DOHH2 (cell line): ENCODE measurements around the gene C6orf62.

Experiments
- EZH2phosphoT487 ChIP-seq: fragments of 200-600 bp; sonication (generic); IDR thresholded peaks from 2 replicates; pipeline ENCODE4 v1.6.1; 2017; ENCODE audit warnings: borderline replicate concordance, mild to moderate bottlenecking, antibody characterized with exemption, low read length, moderate library complexity, mixed read lengths
- TF ChIP-seq, protein P1 (sequence below): fragments of 200-600 bp; sonication (generic); IDR thresholded peaks from one replicate; pipeline ENCODE4 v1.5.1; 2014; ENCODE audit warnings: antibody characterized with exemption, mild to moderate bottlenecking, low read depth, low read length; ENCODE audit not compliant: poor library complexity, severe bottlenecking

DNA sequence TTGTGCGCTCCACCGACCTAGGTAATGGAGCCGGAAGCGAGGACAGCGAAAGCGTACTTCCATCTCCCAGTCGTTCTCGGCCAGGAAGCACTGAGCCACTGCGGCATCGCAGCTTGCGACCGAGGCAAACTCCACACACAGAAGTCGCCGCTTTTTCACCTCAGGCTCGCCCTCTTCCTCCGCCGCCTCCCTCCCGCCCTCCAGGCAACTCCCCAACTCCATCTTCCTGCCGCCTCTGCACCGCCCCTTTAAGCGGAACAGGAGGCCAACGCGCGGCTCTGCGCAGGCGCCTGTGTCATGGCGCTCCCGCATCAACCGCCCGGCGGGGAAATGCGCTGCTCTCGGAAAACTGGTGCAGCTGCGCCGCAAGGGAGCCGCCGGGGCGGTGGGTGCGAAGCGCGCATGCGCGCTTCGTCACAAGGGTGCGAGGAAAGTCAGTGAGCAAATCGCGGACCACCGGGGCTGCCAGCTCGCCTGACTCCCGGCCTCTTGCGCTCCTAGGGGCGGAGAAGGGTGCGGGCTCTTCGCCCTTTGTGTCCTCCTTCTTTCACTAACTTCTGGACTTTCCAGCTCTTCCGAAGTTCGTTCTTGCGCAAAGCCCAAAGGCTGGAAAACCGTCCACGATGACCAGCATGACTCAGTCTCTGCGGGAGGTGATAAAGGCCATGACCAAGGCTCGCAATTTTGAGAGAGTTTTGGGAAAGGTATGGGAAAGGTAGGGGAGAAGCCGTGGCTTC, 52.1 kb downstream of the C6orf62 start, which contains the start of the genes ACOT13 and TDP2:
- TF ChIP-seq, protein P1, sequence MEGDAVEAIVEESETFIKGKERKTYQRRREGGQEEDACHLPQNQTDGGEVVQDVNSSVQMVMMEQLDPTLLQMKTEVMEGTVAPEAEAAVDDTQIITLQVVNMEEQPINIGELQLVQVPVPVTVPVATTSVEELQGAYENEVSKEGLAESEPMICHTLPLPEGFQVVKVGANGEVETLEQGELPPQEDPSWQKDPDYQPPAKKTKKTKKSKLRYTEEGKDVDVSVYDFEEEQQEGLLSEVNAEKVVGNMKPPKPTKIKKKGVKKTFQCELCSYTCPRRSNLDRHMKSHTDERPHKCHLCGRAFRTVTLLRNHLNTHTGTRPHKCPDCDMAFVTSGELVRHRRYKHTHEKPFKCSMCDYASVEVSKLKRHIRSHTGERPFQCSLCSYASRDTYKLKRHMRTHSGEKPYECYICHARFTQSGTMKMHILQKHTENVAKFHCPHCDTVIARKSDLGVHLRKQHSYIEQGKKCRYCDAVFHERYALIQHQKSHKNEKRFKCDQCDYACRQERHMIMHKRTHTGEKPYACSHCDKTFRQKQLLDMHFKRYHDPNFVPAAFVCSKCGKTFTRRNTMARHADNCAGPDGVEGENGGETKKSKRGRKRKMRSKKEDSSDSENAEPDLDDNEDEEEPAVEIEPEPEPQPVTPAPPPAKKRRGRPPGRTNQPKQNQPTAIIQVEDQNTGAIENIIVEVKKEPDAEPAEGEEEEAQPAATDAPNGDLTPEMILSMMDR = peak; percentile 46
- TF ChIP-seq EZH2phosphoT487 = no peak
